Measurements from ENCODE around the gene BRPF3. TPM values are rescaled to one million over a fixed set of nuclear protein-coding genes. Genes with fewer than 3 reads are reported as not detected.

BRPF3 gene
- 10 to 100 TPM; 21.5 to 34.8 (median 22.3) TPM for total RNA-seq

GRCh38 chr6:36196113-36196879 lies at the start of gene BRPF3:
Gene BRPF3, plus strand, starts transcription at chr6:36196744. Its CDS starts 3,579 bp downstream, at chr6:36200323.
- Histone ChIP-seq H3K9me3 (no peaks in the 10 kb centered on the region), H3K36me3 (peaks cover 12 to 15% (median 12%) of the 10 kb centered on the region in 4 donors), H3K27ac (replicated peaks in 1 of 4) (peak within 1 kb of the TSS; percentile 96 to 99 (median 98)), H3K4me1 (peaks cover 14 to 44% (median 28%) of the 10 kb centered on the region in 4 donors), H3K4me3 (peak within 1 kb of the TSS; percentile 87 to 95 (median 90)), H3K27me3 (no peaks in the 10 kb centered on the region)
- WGBS: 0% methylated on average over 3 of the region's 79 CpGs
- TF ChIP-seq CTCF (IDR thresholded peaks at IDR 0.05) (peak; percentile 73 to 87 (median 82)), EP300 (IDR thresholded peaks at IDR 0.05) (no peak), POLR2A (IDR thresholded peaks at IDR 0.05; ENCODE audit: low read depth) (no peak), POLR2AphosphoS5 (IDR thresholded peaks at IDR 0.05) (no peak)
- intact Hi-C loops (cut with DNase I): loop anchor here (1.0 to 10.0 kb wide), 3 partner anchors 73 to 169 kb away; partner anchors contain the start of gene MAPK14
- peak; percentile 95 for DNase-seq (ENCODE audit: extremely low spot score)

GRCh38 chr6:36147294-36147693 lies 49.2 kb upstream of the BRPF3 start:
- H3K27me3 ChIP-seq: no peaks in the 10 kb centered on the region
- intact Hi-C loops (cut with DNase I): no loop called here
- no peaks in the 10 kb centered on the region for H3K9me3 ChIP-seq
- WGBS: 88% methylated on average over 3 of the region's 3 CpGs
- H3K4me3 ChIP-seq: no peak overlapping the region
- H3K27ac ChIP-seq (replicated peaks in 1 of 4): no peak overlapping the region
- no peak for TF ChIP-seq EP300 (IDR thresholded peaks at IDR 0.05)
- TF ChIP-seq CTCF (IDR thresholded peaks at IDR 0.05): no peak
- no peak for TF ChIP-seq POLR2AphosphoS5 (IDR thresholded peaks at IDR 0.05)
- TF ChIP-seq POLR2A (IDR thresholded peaks at IDR 0.05; ENCODE audit: low read depth): no peak
- H3K4me1 ChIP-seq: peaks cover 0 to 10% (median 8%) of the 10 kb centered on the region in 4 donors
- no peak for DNase-seq (ENCODE audit: extremely low spot score)
- no peaks in the 10 kb centered on the region for H3K36me3 ChIP-seq

- Histone ChIP-seq H3K4me1 (peaks cover 0 to 10% (median 8%) of the 10 kb centered on the region in 4 donors), H3K4me3 (no peak overlapping the region), H3K9me3 (no peaks in the 10 kb centered on the region), H3K36me3 (no peaks in the 10 kb centered on the region), H3K27me3 (no peaks in the 10 kb centered on the region), H3K27ac (replicated peaks in 1 of 4) (peak overlapping the region in 3 of 4 donors; percentile 22 to 60 (median 45))
- TF ChIP-seq CTCF (IDR thresholded peaks at IDR 0.05): no peak
- no peak for TF ChIP-seq EP300 (IDR thresholded peaks at IDR 0.05)
- no peak for TF ChIP-seq POLR2A (IDR thresholded peaks at IDR 0.05; ENCODE audit: low read depth)
- TF ChIP-seq POLR2AphosphoS5 (IDR thresholded peaks at IDR 0.05): no peak
- DNase-seq (ENCODE audit: extremely low spot score): no peak
- intact Hi-C loops (cut with DNase I): no loop called here
These were observed 47.1 kb upstream of the BRPF3 start for GRCh38 chr6:36149476-36149875.

GRCh38 chr6:36150283-36150682 lies 46.3 kb upstream of the BRPF3 start:
- peak overlapping the region in 3 of 4 donors; percentile 22 to 60 (median 45) for H3K27ac ChIP-seq (replicated peaks in 1 of 4)
- H3K9me3 ChIP-seq: no peaks in the 10 kb centered on the region
- 58% methylated on average over 3 of the region's 3 CpGs for WGBS
- TF ChIP-seq POLR2AphosphoS5 (IDR thresholded peaks at IDR 0.05) (peak in 1 of 2 donors; percentile 31), CTCF (IDR thresholded peaks at IDR 0.05) (no peak), EP300 (IDR thresholded peaks at IDR 0.05) (no peak), POLR2A (IDR thresholded peaks at IDR 0.05; ENCODE audit: low read depth) (no peak)
- peaks cover 0 to 10% (median 8%) of the 10 kb centered on the region in 4 donors for H3K4me1 ChIP-seq
- DNase-seq (ENCODE audit: extremely low spot score): no peak
- intact Hi-C loops (cut with DNase I): no loop called here
- H3K27me3 ChIP-seq: no peaks in the 10 kb centered on the region
- H3K4me3 ChIP-seq: no peak overlapping the region
- H3K36me3 ChIP-seq: no peaks in the 10 kb centered on the region
